Activated naive CD4-positive, alpha-beta T cell (primary cell): ENCODE data around the gene MED31.
"Not testable (repeated sequence)": the region's sequence is repeated elsewhere in the genome, so short reads cannot be mapped to it uniquely, and the experiment has no call there.

Source experiments
- DNase-seq, 4 experiments: peaks; one replicate each; lab custom pipeline; 2025; lab: John Stamatoyannopoulos, UW

The MED31 gene

DNA sequence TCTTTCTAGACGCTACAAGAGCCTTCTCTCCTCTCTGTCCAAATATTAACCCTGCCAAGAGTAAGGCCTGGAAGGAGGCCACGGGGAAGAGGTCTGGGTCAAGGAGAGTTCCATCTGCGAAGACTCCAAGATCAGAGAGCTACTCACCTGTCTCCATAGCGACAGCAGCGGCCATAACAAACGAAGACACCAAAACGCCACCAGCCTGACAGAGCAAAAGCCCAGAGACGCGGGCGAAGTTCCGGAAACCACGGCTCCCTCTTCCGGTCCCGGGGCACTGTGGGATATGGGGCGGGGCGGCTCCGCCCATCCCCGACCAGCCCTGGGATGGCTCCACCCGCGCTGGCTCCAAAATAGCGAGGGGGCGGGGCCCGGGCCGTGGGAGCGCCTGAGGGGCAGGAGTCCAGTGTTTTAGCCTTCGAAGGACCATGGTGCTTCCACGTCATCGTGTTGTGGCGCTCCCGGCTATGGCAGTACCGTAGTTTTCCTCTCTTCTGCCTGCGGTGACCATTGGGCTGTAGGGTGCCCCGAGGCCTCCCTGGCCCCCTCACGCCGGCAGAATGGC lies at the start of gene MED31, which contains the start of gene C17orf100:
MED31 (minus strand) TSS at position 252 of the 565 bp plus-strand sequence; CDS start at position 175, 77 bp downstream.
C17orf100 (plus strand) TSS at position 409 of the 565 bp plus-strand sequence; CDS start at position 561, 152 bp downstream.
- peak; percentile 84 to 91 (median 88) for DNase-seq

- DNase-seq: no peak
These were observed 49.5 kb upstream of the MED31 start for GRCh38 chr17:6700948-6701307.

DNA sequence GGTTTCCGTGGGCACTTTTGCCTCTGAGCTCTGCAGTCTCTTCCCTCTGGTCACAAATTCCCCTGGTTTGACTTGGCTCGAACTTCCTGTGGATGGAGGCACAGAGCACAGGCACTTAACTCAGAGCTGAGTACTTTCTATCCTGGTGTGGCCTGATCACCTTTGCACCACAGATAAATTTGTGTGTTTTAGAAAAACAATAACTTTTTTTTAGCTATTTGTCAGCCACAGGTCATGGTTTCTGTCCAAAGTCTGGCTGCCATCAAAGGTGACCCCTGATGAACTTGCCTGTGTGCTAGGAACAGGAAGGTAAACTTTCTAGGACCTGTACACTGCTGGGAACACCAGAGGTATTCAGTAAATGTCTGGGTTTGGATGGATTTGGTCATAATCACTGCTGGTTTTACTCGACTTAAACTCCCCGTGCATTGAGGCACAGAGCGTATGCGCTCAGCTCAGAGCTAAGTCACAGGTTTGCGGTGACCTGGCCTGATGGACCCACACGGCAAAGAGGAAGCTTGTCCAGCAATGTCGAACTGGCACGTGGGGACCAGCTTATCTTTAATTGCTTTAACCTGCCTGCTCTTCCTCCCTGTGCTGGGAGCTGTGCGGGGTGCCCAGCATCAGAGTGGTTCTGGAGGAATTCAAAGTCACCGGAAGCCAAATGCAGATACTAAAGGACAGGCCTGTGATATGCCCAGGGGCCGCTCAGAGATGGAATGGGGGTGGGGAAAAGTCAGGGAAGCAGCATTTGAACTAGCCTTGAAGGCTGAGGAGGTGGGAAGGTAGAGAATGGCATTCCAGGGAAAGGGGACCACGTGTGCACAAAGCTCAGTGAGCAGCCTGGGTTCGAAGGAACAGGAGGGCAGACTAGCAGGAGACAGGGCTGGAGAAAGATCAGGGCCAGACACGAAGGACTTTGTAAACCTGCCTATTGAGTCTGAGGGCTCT lies 48.9 kb upstream of the MED31 start:
- DNase-seq: no peak

DNA sequence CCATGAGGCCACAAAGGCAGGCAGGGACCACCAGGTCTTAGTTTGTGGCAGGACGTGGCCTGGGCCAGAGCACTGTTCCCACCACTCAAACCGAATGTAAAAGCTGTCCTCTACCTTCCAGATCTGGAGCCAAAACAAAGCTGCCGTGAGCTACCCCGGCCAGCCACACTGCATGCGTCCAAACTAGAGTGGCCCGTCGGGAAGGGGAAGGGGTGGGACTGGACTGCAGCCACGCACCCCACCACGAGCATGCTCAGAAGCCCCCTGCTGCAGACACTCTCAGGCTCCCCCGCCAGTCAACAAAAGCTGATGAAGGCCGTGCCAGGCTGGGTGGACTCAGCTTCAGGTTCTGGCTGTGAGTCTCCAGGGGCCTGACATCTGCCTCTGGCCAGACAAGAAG lies 46.6 kb upstream of the MED31 start:
- DNase-seq: no peak

DNA sequence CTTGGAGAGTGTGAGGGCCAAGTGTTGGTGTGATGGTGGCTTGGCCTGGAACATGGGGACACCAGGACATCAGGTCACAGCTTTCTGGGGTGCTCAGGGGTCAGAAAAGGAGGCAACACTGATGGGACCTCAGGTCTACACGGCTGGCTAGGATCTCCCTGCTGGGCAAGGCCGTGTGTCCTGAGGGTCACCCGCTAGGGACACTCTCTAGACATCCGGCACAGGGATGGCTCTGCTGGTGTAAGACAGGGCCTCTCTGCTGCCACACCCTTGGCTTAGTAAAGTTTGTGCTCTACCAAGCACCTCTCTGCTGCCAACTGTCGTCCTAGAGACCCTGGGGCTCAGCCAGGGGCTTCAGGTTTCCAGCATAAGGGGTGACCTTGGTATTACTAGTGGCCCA lies 45.5 kb upstream of the MED31 start:
- no peak for DNase-seq

GRCh38 chr17:6695565-6695964 lies 44.2 kb upstream of the MED31 start:
- DNase-seq: no peak

GRCh38 chr17:6695051-6695450 lies 43.6 kb upstream of the MED31 start:
- DNase-seq: no peak

GRCh38 chr17:6691958-6692357 lies 40.6 kb upstream of the MED31 start:
- DNase-seq: not testable (repeated sequence)

DNA sequence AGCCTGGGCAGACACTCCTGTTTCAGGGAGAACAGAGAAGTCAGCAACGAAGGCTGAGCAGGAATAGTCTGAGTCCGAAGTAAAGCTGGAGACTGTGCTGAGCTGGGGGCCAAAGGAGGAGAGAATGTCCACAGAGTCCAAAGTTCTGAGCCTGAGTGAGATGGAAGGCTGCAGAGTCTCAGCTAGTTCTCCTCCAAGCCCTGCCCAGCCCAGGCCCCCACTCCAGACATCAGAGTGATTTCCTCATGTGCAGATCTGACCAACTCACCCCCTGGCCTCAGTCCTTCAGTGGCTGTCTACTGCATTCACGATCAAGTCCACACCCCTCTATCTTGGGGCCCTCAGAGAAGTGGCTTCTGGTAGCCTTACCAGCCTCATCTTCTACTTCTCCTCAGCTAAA lies 40.1 kb upstream of the MED31 start:
- no peak for DNase-seq

- no peak for DNase-seq
These were observed 39.2 kb upstream of the MED31 start for GRCh38 chr17:6690641-6691040.

DNA sequence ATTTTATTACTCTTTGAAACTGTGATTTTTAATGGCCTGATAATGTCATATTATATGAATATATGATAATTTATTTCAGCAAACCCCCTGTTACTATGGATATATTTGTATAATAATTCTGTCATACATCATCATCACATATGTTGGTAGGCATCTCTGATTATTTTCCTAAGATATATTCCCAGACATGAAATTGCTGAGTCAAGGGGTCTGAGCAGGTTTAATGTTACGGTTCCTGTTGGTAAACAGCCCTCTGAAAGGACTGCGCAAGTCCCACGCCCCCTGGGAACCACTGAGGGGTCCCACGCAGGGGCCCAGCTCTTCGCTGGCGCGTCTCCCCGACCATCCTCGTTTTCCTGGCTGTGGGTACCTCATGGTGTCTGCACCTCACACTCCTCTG lies 37.5 kb upstream of the MED31 start:
- DNase-seq: no peak

DNA sequence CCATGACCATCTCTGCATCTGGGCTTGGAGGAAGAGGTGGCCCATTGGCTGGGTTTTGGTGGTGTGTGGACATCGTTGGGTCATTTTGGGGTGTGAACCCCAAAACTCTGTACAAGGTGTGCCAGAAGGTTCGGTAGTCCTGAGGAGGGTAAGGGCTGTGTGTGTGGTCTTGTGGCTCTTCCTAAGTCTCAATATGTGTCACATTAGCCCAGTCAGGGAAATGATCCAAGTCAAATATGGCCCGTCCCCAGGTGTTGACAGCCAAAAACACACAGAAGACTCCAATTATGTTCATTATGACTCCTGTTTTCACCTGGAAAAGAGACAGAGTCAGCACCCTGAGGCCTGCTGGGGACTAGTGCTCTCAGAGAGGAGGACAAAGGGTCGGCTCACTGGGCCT lies 34.6 kb upstream of the MED31 start:
- DNase-seq: no peak

DNA sequence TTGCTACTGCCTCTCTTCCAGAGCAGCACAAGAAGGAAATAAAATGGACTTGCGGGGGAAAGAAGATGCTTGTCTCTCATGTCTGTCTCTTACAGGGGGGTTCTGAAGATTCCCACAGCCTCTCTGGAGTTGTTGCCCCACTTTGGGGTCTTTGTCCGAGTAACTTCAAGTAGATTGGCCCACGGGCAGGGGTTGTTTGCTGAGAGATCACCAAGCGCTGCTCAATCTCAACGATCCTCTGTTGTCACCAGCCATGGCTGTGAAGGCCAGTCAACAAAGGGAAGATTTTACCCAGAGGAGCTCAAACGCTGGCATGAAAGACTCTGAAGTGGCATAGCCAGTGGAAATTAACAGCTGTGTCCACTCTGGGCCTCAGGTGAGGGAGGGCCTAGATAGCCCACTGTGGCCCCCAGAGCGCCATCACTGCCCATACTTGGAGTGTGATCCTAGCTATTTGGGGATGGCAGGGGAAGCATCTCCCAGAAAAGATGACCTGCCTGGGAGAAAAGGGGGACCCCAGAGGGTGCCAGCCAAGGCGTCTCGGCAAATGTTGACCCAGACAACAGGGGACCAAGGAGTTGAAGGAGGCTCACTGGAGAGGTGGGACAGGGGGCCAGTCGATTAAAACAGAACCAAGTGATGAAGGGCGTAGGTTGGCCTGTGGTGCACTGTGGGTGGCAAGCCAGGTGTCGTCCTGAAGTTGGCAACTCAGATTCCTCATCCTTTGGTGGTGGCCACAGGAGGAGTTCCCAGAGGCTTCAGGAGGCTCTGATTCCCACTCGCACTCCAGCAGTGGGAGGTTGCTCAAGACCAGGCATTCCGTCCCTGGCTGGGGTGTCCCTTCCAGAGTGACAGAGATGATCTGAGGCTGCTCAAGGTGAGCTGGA lies 33.7 kb upstream of the MED31 start:
- no peak for DNase-seq

- DNase-seq: no peak
These were observed 33.0 kb upstream of the MED31 start for GRCh38 chr17:6684460-6684783.

- no peak for DNase-seq
These were observed 32.5 kb upstream of the MED31 start for GRCh38 chr17:6683730-6684459.

- no peak for DNase-seq
These were observed 31.8 kb upstream of the MED31 start for GRCh38 chr17:6683081-6683684.

- DNase-seq: no peak
These were observed 30.9 kb upstream of the MED31 start for GRCh38 chr17:6682339-6682738.

DNA sequence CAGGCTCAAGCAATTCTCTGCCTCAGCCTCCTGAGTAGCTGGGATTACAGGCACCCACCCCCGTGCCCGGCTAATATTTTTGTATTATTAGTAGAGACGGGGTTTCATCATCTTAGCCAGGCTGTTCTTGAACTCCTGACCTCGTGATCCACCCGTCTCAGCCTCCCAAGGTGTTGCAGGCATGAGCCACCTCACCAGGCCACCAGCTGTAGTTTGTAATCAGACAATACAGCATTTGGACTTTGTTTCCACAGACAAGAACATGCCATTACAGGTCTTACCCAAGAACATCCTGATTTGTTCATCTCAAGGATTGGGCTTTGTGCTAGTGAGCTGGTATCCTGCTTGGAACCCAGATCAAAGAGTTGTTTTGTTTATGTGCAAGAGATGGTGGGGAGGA lies 30.3 kb upstream of the MED31 start:
- DNase-seq: no peak

DNA sequence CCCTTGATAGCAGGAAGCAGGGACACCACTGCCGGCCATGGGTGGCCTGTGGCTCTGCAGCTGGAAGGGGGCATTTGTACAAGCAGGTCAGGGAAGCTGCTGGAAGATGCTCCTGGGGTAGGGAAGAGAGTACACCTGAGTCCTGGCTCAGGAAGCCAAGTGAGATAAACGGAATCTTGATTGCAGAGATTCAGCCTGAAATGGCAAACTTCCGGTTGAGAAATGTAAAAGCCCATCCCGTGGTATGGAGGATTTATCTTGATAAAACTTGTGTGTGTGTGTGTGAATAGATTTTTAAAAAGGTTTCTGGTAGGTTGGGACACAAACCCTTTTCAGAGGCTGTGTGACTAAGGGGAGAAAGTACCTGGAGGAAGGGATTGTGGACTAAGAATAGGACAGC lies 29.8 kb upstream of the MED31 start:
- no peak for DNase-seq

- DNase-seq: no peak
These were observed 27.8 kb upstream of the MED31 start for GRCh38 chr17:6679241-6679640.

DNA sequence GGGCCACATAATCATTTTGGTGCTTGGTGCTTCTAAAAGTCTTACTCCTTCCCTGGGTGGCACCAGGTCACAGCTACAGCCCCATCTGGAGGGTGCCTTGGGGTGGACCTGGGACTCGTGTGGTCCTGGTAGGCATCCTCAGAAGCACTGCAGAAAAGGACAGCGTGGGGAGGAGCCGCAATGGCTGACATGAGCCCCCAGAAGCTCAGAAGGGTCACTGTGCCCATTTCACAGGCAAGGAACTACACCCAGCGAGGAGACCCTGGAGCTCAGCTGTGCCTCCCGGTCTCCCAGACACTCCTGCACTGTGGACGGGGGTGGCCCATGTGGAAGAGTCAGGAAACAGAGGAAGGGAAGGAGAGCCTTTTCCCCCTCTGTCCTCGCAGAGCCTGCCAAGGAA lies 26.5 kb upstream of the MED31 start:
- no peak for DNase-seq
